Breast epithelium (tissue), 3 donors: ENCODE data around the gene USP50.

Experiments
- POLR2A ChIP-seq: fragments of 450-650 bp; IDR thresholded peaks from one replicate; pipeline ENCODE4 v1.6.1; 2016; ENCODE audit warnings: antibody characterized with exemption, mild to moderate bottlenecking, moderate library complexity
- TF ChIP-seq, protein P1 (sequence below), 3 donors: fragments of 450-650 bp; IDR thresholded peaks; one replicate each; pipeline ENCODE4 v1.5.1; 2016 to 2017; ENCODE audit warnings: antibody characterized with exemption in 3 of 3, mild to moderate bottlenecking in 3 of 3, moderate library complexity in 3 of 3

DNA sequence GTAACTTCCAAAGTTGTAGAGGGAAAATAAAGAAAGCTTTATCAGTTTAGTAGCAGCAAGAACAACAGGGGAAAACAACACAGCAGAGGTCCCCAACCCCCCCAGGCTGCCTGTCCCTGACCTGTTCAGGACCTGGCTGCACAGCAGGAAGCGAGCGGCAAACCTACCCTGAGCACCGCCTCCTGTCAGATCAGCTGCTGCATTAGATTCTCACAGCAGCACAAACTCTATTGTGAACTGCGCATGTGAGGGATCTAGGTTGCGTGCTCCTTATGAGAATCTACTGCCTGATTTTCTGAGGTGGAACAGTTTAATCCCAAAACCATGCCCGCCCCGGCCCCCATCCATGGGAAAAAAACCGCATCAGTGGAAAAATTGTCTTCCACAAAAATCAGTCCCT, 40.3 kb downstream of the USP50 start:
- TF ChIP-seq, protein P1, sequence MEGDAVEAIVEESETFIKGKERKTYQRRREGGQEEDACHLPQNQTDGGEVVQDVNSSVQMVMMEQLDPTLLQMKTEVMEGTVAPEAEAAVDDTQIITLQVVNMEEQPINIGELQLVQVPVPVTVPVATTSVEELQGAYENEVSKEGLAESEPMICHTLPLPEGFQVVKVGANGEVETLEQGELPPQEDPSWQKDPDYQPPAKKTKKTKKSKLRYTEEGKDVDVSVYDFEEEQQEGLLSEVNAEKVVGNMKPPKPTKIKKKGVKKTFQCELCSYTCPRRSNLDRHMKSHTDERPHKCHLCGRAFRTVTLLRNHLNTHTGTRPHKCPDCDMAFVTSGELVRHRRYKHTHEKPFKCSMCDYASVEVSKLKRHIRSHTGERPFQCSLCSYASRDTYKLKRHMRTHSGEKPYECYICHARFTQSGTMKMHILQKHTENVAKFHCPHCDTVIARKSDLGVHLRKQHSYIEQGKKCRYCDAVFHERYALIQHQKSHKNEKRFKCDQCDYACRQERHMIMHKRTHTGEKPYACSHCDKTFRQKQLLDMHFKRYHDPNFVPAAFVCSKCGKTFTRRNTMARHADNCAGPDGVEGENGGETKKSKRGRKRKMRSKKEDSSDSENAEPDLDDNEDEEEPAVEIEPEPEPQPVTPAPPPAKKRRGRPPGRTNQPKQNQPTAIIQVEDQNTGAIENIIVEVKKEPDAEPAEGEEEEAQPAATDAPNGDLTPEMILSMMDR (IDR thresholded peaks at IDR 0.05) = no peak
- no peak for TF ChIP-seq POLR2A
